Chondrocyte (in vitro differentiated cells): Measurements from ENCODE around the gene TMEM44. TPM values are rescaled to one million over a fixed set of nuclear protein-coding genes. Genes with fewer than 3 reads are reported as not detected.

Source experiments
- DNase-seq: peaks from one replicate; pipeline ENCODE4 v3.0.0; 2021; ENCODE audit warnings: mixed read lengths, low spot score
- H3K27ac Mint-ChIP-seq: one replicate; pipeline ENCODE4 v1.8.0; 2021; ENCODE audit warnings: mild to moderate bottlenecking, moderate library complexity, mixed read lengths; ENCODE audit not compliant: unreplicated experiment
- H3K27me3 Mint-ChIP-seq: 2 replicates; pipeline ENCODE4 v1.8.0; 2021; ENCODE audit warnings: low read depth, mixed read lengths
- H3K36me3 Mint-ChIP-seq: 2 replicates; pipeline ENCODE4 v1.8.0; 2021; ENCODE audit warnings: low read depth, mixed read lengths
- H3K4me1 Mint-ChIP-seq: 2 replicates; pipeline ENCODE4 v1.8.0; 2021; ENCODE audit warnings: low read depth, mild to moderate bottlenecking, mixed read lengths
- H3K4me3 Mint-ChIP-seq: one replicate; pipeline ENCODE4 v1.8.0; 2021; ENCODE audit warnings: mild to moderate bottlenecking, moderate library complexity, mixed read lengths; ENCODE audit not compliant: unreplicated experiment
- H3K9me3 Mint-ChIP-seq: 2 replicates; pipeline ENCODE4 v1.8.0; 2021; ENCODE audit warnings: low read depth, mixed read lengths
- total RNA-seq: library from RNA; stranded (reverse); gene quantifications from 3 replicates; pipeline ENCODE4 v1.2.1, GENCODE V29; 2021
- TF ChIP-seq, protein P1 (sequence below): fragments of 200-600 bp; sonication (generic); IDR thresholded peaks from 2 replicates; pipeline ENCODE4 v1.5.0; 2021; ENCODE audit warnings: antibody characterized with exemption, mild to moderate bottlenecking, moderate library complexity

Gene TMEM44
- total RNA-seq, 1 donor from 2014 or later: 25.0 TPM

DNA sequence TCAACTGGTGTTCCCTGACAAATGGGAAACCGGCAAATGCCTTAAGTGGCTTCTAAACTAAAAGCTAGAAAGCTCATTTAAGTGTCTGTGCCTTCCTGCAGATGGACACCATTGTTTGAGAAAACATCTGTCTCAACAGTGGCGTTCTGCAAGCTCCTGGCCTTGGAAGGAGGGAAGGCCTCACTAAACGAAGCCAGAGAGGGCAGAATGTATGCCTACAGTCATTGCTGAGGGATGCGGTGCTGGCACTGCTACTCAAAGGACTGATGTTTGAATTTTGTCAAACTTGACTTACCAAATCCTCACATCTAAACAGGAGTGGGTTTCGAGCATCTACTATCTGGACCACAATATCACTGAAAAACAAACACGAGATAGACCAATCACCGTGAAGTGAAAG, 26.6 kb upstream of the TMEM44 start:
- peaks cover 21% of the 10 kb centered on the region for H3K36me3 Mint-ChIP-seq

DNA sequence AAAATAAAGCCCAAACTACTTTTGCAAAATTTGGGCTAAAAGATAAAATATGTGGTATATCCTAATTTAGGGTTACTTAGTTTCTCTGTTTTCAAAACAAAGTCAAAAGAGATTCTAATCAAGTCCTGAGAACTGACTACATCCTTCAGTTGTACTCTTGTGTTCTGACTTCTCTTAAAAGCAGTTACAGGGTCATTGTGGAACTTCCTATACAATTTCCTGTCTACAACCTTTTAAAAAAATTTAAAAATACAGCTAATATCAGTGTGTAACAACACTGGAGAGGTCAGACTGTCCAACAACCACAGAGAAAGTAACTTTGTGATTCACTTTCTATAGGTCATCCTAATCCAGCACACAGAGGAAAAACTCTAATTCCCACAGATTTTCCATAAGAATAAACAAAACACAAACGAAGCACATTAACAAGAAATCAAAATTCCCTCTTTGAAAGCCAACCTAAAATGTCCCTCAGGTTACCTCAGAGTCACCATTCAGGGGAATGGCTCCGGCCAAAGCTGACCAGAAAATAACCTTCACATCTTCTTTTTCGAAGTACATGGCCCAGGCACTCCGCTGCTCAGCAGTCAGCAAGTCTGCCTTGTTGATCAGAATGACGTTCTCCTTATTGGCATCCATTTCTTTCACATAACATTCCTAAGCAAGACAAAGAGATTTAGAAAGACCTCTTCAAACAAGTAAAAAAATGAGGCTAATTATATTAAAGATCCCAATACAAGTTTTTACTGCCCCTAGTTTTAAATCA, 25.4 kb upstream of the TMEM44 start:
- TF ChIP-seq, protein P1, sequence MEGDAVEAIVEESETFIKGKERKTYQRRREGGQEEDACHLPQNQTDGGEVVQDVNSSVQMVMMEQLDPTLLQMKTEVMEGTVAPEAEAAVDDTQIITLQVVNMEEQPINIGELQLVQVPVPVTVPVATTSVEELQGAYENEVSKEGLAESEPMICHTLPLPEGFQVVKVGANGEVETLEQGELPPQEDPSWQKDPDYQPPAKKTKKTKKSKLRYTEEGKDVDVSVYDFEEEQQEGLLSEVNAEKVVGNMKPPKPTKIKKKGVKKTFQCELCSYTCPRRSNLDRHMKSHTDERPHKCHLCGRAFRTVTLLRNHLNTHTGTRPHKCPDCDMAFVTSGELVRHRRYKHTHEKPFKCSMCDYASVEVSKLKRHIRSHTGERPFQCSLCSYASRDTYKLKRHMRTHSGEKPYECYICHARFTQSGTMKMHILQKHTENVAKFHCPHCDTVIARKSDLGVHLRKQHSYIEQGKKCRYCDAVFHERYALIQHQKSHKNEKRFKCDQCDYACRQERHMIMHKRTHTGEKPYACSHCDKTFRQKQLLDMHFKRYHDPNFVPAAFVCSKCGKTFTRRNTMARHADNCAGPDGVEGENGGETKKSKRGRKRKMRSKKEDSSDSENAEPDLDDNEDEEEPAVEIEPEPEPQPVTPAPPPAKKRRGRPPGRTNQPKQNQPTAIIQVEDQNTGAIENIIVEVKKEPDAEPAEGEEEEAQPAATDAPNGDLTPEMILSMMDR: no peak
- Mint-ChIP-seq H3K27ac (no peak overlapping the region), H3K4me3 (no peak overlapping the region), H3K27me3 (no peaks in the 10 kb centered on the region), H3K36me3 (peaks cover 29% of the 10 kb centered on the region), H3K4me1 (no peaks in the 10 kb centered on the region), H3K9me3 (no peaks in the 10 kb centered on the region)
- no peak for DNase-seq

More for the DNA sequence above, 26.6 kb upstream of the TMEM44 start:
- TF ChIP-seq, protein P1: no peak
- Mint-ChIP-seq H3K27ac (no peak overlapping the region), H3K9me3 (no peaks in the 10 kb centered on the region), H3K4me3 (no peak overlapping the region), H3K27me3 (no peaks in the 10 kb centered on the region), H3K4me1 (no peaks in the 10 kb centered on the region)
- no peak for DNase-seq

DNA sequence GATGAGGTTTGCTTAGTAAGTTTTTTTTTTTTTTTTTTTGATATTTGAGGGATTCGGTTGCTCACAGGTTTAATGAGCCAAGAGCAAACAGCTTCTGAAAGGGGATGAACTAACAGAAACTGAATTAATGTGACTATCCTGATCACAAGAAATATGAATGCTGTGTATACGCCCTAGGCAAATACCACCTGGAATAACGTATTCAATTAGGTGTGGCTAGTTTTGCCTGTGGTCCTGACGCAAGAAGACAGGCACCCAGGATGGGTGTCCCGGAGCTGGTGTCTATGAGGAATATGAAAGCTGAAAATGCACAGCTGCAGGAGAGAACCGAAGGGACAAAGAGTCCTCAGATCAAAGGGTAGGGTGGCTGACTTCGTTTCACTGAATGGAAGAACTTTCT, 24.2 kb upstream of the TMEM44 start:
- no peaks in the 10 kb centered on the region for H3K9me3 Mint-ChIP-seq
- H3K36me3 Mint-ChIP-seq: peaks cover 34% of the 10 kb centered on the region
- no peak for DNase-seq
- H3K4me1 Mint-ChIP-seq: no peaks in the 10 kb centered on the region
- no peak overlapping the region for H3K27ac Mint-ChIP-seq
- TF ChIP-seq, protein P1: no peak
- no peak overlapping the region for H3K4me3 Mint-ChIP-seq
- no peaks in the 10 kb centered on the region for H3K27me3 Mint-ChIP-seq

DNA sequence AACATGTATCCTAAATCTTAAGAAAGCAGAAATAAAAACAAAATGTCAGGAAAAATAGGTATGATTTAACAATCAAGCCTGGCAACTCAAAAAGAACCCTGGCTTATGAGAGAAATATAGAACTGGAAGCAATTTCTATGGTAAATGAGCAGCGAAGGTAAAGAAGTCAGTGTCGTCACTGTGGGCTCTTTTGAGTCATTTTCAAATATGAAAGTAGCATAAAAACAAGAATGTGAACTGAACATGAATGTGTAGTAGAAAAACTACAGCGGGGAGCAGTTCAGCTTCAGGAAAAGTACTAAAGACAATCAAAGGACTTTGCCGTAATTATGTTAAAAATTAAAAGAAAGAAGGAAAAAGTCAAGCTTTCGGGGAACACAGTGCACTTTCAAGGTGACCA, 21.2 kb upstream of the TMEM44 start:
- TF ChIP-seq, protein P1: no peak
- H3K27me3 Mint-ChIP-seq: no peaks in the 10 kb centered on the region
- H3K36me3 Mint-ChIP-seq: peaks cover 49% of the 10 kb centered on the region
- no peak overlapping the region for H3K4me3 Mint-ChIP-seq
- H3K4me1 Mint-ChIP-seq: no peaks in the 10 kb centered on the region
- no peak overlapping the region for H3K27ac Mint-ChIP-seq
- H3K9me3 Mint-ChIP-seq: no peaks in the 10 kb centered on the region
- no peak for DNase-seq

DNA sequence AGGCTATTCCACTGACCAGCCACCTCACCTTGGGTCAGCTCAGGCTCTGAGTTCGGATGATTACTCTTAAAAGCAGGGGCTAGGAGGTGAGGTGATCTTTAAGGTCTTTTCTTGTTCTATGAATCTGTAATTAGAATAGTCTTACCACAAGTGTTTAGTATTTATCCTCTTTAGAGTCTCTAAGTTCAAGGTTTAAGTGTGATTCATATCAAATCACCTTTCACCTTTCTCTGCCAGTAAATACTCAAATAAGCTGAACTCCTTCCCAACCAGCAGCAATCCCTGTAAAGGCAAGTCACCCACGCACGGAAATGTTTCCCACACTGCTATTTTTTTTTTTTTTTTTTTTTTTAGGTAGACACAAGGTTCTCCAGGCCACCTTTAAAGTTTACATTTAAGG, 14.5 kb upstream of the TMEM44 start:
- Mint-ChIP-seq H3K27ac (no peak overlapping the region), H3K9me3 (no peaks in the 10 kb centered on the region), H3K4me1 (no peaks in the 10 kb centered on the region), H3K27me3 (no peaks in the 10 kb centered on the region), H3K36me3 (peaks cover 42% of the 10 kb centered on the region), H3K4me3 (no peak overlapping the region)
- DNase-seq: no peak
- TF ChIP-seq, protein P1: no peak
